Transverse colon (tissue), 4 donors: ENCODE results near the gene MYOZ3. TPM values are rescaled to one million over a fixed set of nuclear protein-coding genes. Genes with fewer than 3 reads are reported as not detected.

Source experiments
- DNase-seq: peaks from one replicate; pipeline ENCODE4 v3.0.0-alpha.2; 2019
- H3K27ac ChIP-seq, 4 donors: fragments of 200-600 bp; sonication (generic); 2 replicates each; pipeline ENCODE4 v1.5.1; 2016 to 2018; ENCODE audit warnings: inconsistent platforms in 4 of 4
- H3K27me3 ChIP-seq: fragments of 200-600 bp; sonication (generic); 2 replicates; pipeline ENCODE4 v1.5.1; 2017; ENCODE audit warnings: inconsistent platforms
- H3K36me3 ChIP-seq, 4 donors: fragments of 200-600 bp; sonication (generic); 2 replicates each; pipeline ENCODE4 v1.5.1; 2017 to 2019; ENCODE audit warnings: inconsistent platforms in 4 of 4
- H3K4me1 ChIP-seq, 4 donors: fragments of 200-600 bp; sonication (generic); 2 replicates each; pipeline ENCODE4 v1.5.1; 2017 to 2020; ENCODE audit warnings: inconsistent platforms in 4 of 4
- H3K4me3 ChIP-seq, 4 donors: fragments of 200-600 bp; sonication (generic); 1 replicate in 1 of 4; 2 replicates in 3 of 4; pipeline versions ENCODE4 v1.5.1 to v1.6.1; 2017 to 2019; ENCODE audit warnings: inconsistent platforms in 4 of 4
- H3K9me3 ChIP-seq, 2 donors: fragments of 200-600 bp; sonication (generic); 2 replicates each; pipeline ENCODE4 v1.5.1; 2017 to 2019; ENCODE audit warnings: inconsistent platforms in 2 of 2
- EP300 ChIP-seq: sonication (generic); formaldehyde crosslinking; IDR thresholded peaks from one replicate; pipeline ENCODE4 v1.6.1; 2017; ENCODE audit warnings: antibody characterized with exemption, low read depth
- POLR2A ChIP-seq: fragments of 450-650 bp; IDR thresholded peaks from one replicate; pipeline ENCODE4 v1.6.1; 2016; ENCODE audit warnings: antibody characterized with exemption, mild to moderate bottlenecking, moderate library complexity
- POLR2AphosphoS5 ChIP-seq, 3 donors: sonication (generic); formaldehyde crosslinking; IDR thresholded peaks; one replicate each; pipeline ENCODE4 v1.6.1; 2016; ENCODE audit warnings: antibody characterized with exemption in 3 of 3
- WGBS, 2 donors: methylation state at CpG; one replicate each; pipeline ENCODE4 v1.1.5; 2018; ENCODE audit warnings: low coverage in 1 of 2; 5-methylcytosine and 5-hydroxymethylcytosine counted together
- in situ Hi-C, 4 donors: fragments of 200-750 bp; cut with MboI; loops; one replicate each; pipeline versions ENCODE4 v1.15.0 to v1.15.1; 2017; ENCODE audit warnings: low sequenced_read_pairs in 3 of 4, low pct_ligation_motif_present in 1 of 4, low pct_unique_long_range_greater_than_20kb in 1 of 4
- intact Hi-C: fragments of 100-400 bp; cut with DNase I; formaldehyde crosslinking; loops from one replicate; pipeline ENCODE4 v1.15.1; 2023; ENCODE audit warnings: low total_unique reads
- total RNA-seq, 4 donors: library from RNA; depleted of rRNA; stranded (reverse); fragments of >200 nt; gene quantifications; one replicate each; pipeline ENCODE4 v1.1.0, GENCODE V29; 2016
- TF ChIP-seq, protein P1 (sequence below), 5 experiments: fragments of 200-600 bp in 3 of 5; fragments of 450-650 bp in 2 of 5; sonication (generic) in 3 of 5; IDR thresholded peaks; 1 replicate in 2 of 5; 2 replicates in 3 of 5; pipeline ENCODE4 v1.5.1; 2016 to 2017; ENCODE audit warnings: antibody characterized with exemption in 5 of 5, inconsistent platforms in 3 of 5, mild to moderate bottlenecking in 2 of 5, moderate library complexity in 1 of 5

Gene MYOZ3
- total RNA-seq, 4 donors from 2014 or later = not detected

DNA sequence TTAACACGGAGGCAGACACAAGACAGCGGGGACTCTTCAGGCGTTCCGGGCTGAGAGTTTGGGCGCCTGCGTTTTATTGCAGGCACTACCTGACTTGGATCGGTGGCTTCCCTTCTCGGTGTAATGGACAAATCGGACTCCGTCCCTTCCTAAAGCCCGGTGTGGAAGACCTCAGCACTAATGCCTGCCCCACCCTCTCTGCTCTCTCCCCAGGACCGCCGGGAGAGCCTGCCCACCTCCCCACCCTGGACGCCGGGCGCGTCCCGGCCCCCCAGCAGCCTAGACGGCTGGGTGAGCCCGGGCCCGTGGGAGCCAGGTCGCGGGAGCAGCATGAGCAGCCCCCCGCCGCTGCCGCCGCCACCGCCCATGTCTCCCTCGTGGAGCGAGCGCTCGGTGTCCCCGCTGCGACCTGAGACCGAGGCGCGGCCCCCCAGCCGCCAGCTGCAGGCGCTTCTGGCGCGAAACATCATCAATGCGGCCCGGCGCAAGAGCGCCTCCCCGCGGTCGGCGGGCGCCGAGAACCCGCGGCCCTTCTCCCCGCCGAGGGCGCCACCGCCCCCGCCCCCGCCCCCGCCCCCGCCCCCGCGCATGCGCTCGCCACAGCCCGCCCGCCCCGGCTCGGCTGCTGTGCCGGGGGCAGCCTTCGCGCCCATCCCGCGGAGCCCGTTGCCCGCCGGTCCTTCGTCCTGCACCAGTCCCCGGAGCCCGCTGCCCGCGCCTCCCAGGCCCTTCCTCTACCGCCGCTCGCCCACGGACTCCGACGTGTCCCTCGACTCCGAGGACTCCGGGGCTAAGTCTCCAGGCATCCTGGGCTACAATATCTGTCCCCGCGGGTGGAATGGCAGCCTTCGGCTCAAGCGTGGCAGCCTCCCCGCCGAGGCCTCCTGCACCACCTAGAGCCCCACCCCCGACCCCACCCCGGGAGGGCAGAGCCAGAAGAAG lies 4.6 kb upstream of the MYOZ3 start:
- H3K4me3 ChIP-seq = peak overlapping the region; percentile 35 to 70 (median 59)
- intact Hi-C loops (loop anchor here (5.0 to 10.0 kb wide), 2 partner anchors 94 to 202 kb away; no protein-coding TSS in a partner anchor), in situ Hi-C loops (loop anchor here (5.0 to 25.0 kb wide), 3 partner anchors 94 to 194 kb away; no protein-coding TSS in a partner anchor)
- TF ChIP-seq POLR2A (no peak), POLR2AphosphoS5 (IDR thresholded peaks at IDR 0.05) (peak in 1 of 3 donors; percentile 15), EP300 (no peak)
- TF ChIP-seq, protein P1, sequence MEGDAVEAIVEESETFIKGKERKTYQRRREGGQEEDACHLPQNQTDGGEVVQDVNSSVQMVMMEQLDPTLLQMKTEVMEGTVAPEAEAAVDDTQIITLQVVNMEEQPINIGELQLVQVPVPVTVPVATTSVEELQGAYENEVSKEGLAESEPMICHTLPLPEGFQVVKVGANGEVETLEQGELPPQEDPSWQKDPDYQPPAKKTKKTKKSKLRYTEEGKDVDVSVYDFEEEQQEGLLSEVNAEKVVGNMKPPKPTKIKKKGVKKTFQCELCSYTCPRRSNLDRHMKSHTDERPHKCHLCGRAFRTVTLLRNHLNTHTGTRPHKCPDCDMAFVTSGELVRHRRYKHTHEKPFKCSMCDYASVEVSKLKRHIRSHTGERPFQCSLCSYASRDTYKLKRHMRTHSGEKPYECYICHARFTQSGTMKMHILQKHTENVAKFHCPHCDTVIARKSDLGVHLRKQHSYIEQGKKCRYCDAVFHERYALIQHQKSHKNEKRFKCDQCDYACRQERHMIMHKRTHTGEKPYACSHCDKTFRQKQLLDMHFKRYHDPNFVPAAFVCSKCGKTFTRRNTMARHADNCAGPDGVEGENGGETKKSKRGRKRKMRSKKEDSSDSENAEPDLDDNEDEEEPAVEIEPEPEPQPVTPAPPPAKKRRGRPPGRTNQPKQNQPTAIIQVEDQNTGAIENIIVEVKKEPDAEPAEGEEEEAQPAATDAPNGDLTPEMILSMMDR (IDR thresholded peaks at IDR 0.05) = peak; percentile 32 to 71 (median 65)
- DNase-seq = peak; percentile 82
- H3K27ac ChIP-seq = peak overlapping the region; percentile 62 to 75 (median 66)
- 4% methylated on average over 40 of the region's 99 CpGs; no CpG with 5 or more reads in 1 of the 2 donors for WGBS, 2 donors
- H3K9me3 ChIP-seq = no peaks in the 10 kb centered on the region
- H3K36me3 ChIP-seq = no peaks in the 10 kb centered on the region
- H3K27me3 ChIP-seq = no peaks in the 10 kb centered on the region
- H3K4me1 ChIP-seq = peaks cover 0 to 23% (median 17%) of the 10 kb centered on the region in 4 donors

DNA sequence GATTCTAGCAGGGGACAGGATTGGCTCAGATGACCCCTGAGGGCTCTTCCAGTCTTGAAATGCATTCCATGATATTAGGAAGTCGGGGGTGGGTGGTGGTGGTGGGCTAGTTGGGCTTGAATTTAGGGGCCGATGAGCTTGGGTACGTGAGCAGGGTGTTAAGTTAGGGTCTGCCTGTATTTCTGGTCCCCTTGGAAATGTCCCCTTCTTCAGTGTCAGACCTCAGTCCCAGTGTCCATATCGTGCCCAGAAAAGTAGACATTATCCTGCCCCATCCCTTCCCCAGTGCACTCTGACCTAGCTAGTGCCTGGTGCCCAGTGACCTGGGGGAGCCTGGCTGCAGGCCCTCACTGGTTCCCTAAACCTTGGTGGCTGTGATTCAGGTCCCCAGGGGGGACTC lies 2.9 kb upstream of the MYOZ3 start:
- peak; percentile 5 for DNase-seq
- WGBS, 2 donors = 88 to 90% methylated on average over 2 to 4 of the region's 4 CpGs
- peaks cover 0 to 23% (median 17%) of the 10 kb centered on the region in 4 donors for H3K4me1 ChIP-seq
- H3K36me3 ChIP-seq = no peaks in the 10 kb centered on the region
- H3K27me3 ChIP-seq = no peaks in the 10 kb centered on the region
- intact Hi-C loops = loop anchor here (5.0 to 10.0 kb wide), 2 partner anchors 96 to 203 kb away; no protein-coding TSS in a partner anchor
- no peak for TF ChIP-seq POLR2A
- TF ChIP-seq EP300 = no peak
- TF ChIP-seq, protein P1 (IDR thresholded peaks at IDR 0.05) = no peak
- no peaks in the 10 kb centered on the region for H3K9me3 ChIP-seq
- H3K4me3 ChIP-seq = no peak overlapping the region
- peak overlapping the region in 1 of 4 donors; percentile 41 for H3K27ac ChIP-seq
- in situ Hi-C loops = loop anchor here (5.0 to 25.0 kb wide), 3 partner anchors 96 to 196 kb away; no protein-coding TSS in a partner anchor

DNA sequence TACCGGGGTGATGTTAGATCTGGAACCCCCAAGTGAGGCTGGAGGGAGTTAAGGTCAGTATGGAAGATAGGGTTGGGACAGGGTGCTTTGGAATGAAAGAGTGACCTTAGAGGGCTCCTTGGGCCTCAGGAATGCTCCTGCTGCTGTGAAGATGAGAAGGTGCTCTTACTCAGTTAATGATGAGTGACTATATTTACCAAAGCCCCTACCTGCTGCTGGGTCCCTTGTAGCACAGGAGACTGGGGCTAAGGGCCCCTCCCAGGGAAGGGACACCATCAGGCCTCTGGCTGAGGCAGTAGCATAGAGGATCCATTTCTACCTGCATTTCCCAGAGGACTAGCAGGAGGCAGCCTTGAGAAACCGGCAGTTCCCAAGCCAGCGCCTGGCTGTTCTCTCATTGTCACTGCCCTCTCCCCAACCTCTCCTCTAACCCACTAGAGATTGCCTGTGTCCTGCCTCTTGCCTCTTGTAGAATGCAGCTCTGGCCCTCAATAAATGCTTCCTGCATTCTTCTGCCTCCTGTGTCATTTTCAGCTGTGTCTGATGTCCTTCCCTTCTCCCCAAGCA lies 2.3 kb upstream of the MYOZ3 start:
- WGBS, 2 donors = 72% methylated on average over 3 of the region's 3 CpGs; no CpG with 5 or more reads in 1 of the 2 donors
- Histone ChIP-seq H3K4me1 (peaks cover 0 to 23% (median 17%) of the 10 kb centered on the region in 4 donors), H3K9me3 (no peaks in the 10 kb centered on the region), H3K27ac (no peak overlapping the region), H3K27me3 (no peaks in the 10 kb centered on the region), H3K36me3 (no peaks in the 10 kb centered on the region), H3K4me3 (no peak overlapping the region)
- in situ Hi-C loops = loop anchor here (5.0 to 25.0 kb wide), 3 partner anchors 96 to 196 kb away; no protein-coding TSS in a partner anchor
- no peak for DNase-seq
- no peak for TF ChIP-seq EP300
- TF ChIP-seq POLR2AphosphoS5 (IDR thresholded peaks at IDR 0.05) = no peak
- TF ChIP-seq POLR2A = no peak
- TF ChIP-seq, protein P1 (IDR thresholded peaks at IDR 0.05) = no peak
- intact Hi-C loops = loop anchor here (5.0 to 10.0 kb wide), 2 partner anchors 96 to 204 kb away; no protein-coding TSS in a partner anchor
